SU-DHL-6 (cell line): Measurements from ENCODE around the gene DMD.

Source experiments
- H2AFZ ChIP-seq: fragments of 200-600 bp; sonication (generic); 2 replicates; pipeline ENCODE4 v1.6.1; 2014; ENCODE audit warnings: low read depth, mild to moderate bottlenecking, moderate library complexity, mixed read lengths, antibody characterized with exemption, low read length; ENCODE audit not compliant: severe bottlenecking
- H3F3A ChIP-seq: fragments of 200-600 bp; shearing (Covaris generic); 2 replicates; pipeline ENCODE4 v1.6.0; 2016; ENCODE audit warnings: antibody characterized with exemption, mild to moderate bottlenecking; ENCODE audit not compliant: insufficient read depth
- H3K27ac ChIP-seq: fragments of 200-600 bp; sonication (generic); 2 replicates; pipeline ENCODE4 v1.5.1; 2016; ENCODE audit warnings: low read depth, mild to moderate bottlenecking, low read length, moderate library complexity, mixed read lengths
- H3K27me3 ChIP-seq: fragments of 200-600 bp; sonication (generic), shearing (Covaris generic); 2 replicates; pipeline ENCODE4 v1.6.0; 2014; ENCODE audit warnings: mild to moderate bottlenecking, low read length
- H3K36me3 ChIP-seq: fragments of 200-600 bp; sonication (generic); 2 replicates; pipeline ENCODE4 v1.6.1; 2014; ENCODE audit warnings: mild to moderate bottlenecking, low read length, mixed read lengths
- H3K4me2 ChIP-seq: fragments of 300-600, 200-600 bp; shearing (Covaris generic), sonication (generic); 2 replicates; pipeline ENCODE4 v1.6.0; 2014; ENCODE audit warnings: low read length, low read depth, mild to moderate bottlenecking; ENCODE audit not compliant: poor library complexity, severe bottlenecking
- H3K4me3 ChIP-seq: fragments of 200-600 bp; sonication (generic); 2 replicates; pipeline ENCODE4 v1.5.1; 2014; ENCODE audit warnings: antibody characterized with exemption, low read length, mild to moderate bottlenecking, mixed read lengths; ENCODE audit not compliant: insufficient read depth, poor library complexity, severe bottlenecking
- H3K79me2 ChIP-seq: fragments of 200-600 bp; sonication (generic); 2 replicates; pipeline ENCODE4 v1.6.1; 2014; ENCODE audit warnings: mild to moderate bottlenecking, low read length, moderate library complexity; ENCODE audit not compliant: insufficient read depth
- H3K9ac ChIP-seq: fragments of 200-600 bp; sonication (generic); 2 replicates; pipeline ENCODE4 v1.7.0; 2014; ENCODE audit warnings: mild to moderate bottlenecking, low read length
- H3K9me2 ChIP-seq: fragments of 200-600 bp; sonication (generic); replicated peaks from 2 replicates; pipeline ENCODE4 v1.6.1; 2014; ENCODE audit warnings: low read length; ENCODE audit not compliant: insufficient read depth
- H3K9me3 ChIP-seq: fragments of 200-600 bp; sonication (generic); 2 replicates; pipeline ENCODE4 v1.6.1; 2014; ENCODE audit warnings: low read length, mixed read lengths; ENCODE audit not compliant: insufficient read depth
- H4K20me1 ChIP-seq: fragments of 200-600 bp; sonication (generic); 2 replicates; pipeline ENCODE4 v1.6.1; 2014; ENCODE audit warnings: low read depth, mild to moderate bottlenecking, antibody characterized with exemption, low read length, moderate library complexity, mixed read lengths
- EZH2phosphoT487 ChIP-seq: fragments of 200-600 bp; sonication (generic), shearing (Covaris generic); conservative IDR thresholded peaks from 2 replicates; pipeline ENCODE4 v1.6.1; 2018; ENCODE audit warnings: mild to moderate bottlenecking, antibody characterized with exemption, low read length, moderate library complexity, mixed read lengths
- TF ChIP-seq, protein P1 (sequence below): fragments of 200-600 bp; sonication (generic); IDR thresholded peaks from one replicate; pipeline ENCODE4 v1.5.1; 2017; ENCODE audit warnings: antibody characterized with exemption, mild to moderate bottlenecking, low read length, moderate library complexity; ENCODE audit not compliant: insufficient read depth, poor library complexity, severe bottlenecking

The DMD gene

DNA sequence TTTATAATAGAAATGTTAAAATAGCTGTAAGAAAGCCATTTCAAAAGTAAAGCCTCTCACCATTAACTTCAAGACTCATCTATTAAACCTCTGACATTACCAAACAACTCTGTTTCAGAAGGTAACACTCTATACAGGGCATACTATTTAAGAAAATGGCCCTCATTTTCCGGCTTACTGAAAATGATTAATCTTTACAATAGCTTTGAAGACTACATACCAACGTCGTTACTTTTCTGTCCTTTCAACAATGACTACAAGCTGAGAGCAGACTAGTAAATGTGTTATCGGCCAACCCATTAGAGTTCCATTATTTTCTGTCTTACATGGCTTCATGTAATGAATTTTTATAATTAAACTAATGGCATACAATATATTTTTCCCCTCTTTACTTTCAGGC, 1545.9 kb downstream of the DMD start:
- Histone ChIP-seq H3K4me3 (no peak overlapping the region), H3K36me3 (no peaks in the 10 kb centered on the region), H3K4me2 (no peak overlapping the region), H3K27ac (no peak overlapping the region), H3F3A (no peaks in the 10 kb centered on the region), H4K20me1 (no peaks in the 10 kb centered on the region), H3K79me2 (no peaks in the 10 kb centered on the region), H2AFZ (no peak overlapping the region), H3K9ac (no peak overlapping the region), H3K9me2 (no peaks in the 10 kb centered on the region), H3K9me3 (no peaks in the 10 kb centered on the region), H3K27me3 (no peaks in the 10 kb centered on the region)
- TF ChIP-seq, protein P1, sequence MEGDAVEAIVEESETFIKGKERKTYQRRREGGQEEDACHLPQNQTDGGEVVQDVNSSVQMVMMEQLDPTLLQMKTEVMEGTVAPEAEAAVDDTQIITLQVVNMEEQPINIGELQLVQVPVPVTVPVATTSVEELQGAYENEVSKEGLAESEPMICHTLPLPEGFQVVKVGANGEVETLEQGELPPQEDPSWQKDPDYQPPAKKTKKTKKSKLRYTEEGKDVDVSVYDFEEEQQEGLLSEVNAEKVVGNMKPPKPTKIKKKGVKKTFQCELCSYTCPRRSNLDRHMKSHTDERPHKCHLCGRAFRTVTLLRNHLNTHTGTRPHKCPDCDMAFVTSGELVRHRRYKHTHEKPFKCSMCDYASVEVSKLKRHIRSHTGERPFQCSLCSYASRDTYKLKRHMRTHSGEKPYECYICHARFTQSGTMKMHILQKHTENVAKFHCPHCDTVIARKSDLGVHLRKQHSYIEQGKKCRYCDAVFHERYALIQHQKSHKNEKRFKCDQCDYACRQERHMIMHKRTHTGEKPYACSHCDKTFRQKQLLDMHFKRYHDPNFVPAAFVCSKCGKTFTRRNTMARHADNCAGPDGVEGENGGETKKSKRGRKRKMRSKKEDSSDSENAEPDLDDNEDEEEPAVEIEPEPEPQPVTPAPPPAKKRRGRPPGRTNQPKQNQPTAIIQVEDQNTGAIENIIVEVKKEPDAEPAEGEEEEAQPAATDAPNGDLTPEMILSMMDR, result no peak
- TF ChIP-seq EZH2phosphoT487, result no peak

DNA sequence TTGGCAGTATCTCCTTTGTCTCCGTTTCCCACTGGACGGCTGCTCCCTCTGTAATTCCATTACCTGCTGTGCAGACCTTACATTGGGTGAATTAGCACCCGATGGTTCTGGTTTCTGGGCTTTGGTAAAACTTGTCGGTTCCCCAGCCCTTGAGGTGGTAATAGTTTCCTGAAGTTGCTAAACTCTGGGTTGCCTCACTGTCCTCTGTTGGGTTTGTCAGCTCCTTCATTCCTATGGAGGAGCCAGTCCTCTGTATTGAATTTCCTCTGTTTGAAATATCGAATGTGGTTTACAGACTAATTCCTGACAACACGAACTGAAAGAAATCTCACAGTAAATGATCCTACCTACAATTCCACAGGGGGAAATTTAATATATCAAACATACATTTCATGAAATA, 1548.2 kb downstream of the DMD start:
- no peak overlapping the region for H3K4me2 ChIP-seq
- no peak for TF ChIP-seq EZH2phosphoT487
- TF ChIP-seq, protein P1, result no peak
- H3K9me3 ChIP-seq, result no peaks in the 10 kb centered on the region
- H4K20me1 ChIP-seq, result no peaks in the 10 kb centered on the region
- H2AFZ ChIP-seq, result no peak overlapping the region
- H3F3A ChIP-seq, result no peaks in the 10 kb centered on the region
- no peak overlapping the region for H3K4me3 ChIP-seq
- no peaks in the 10 kb centered on the region for H3K36me3 ChIP-seq
- H3K27me3 ChIP-seq, result no peaks in the 10 kb centered on the region
- no peak overlapping the region for H3K27ac ChIP-seq
- no peaks in the 10 kb centered on the region for H3K9me2 ChIP-seq
- H3K9ac ChIP-seq, result no peak overlapping the region
- H3K79me2 ChIP-seq, result no peaks in the 10 kb centered on the region

DNA sequence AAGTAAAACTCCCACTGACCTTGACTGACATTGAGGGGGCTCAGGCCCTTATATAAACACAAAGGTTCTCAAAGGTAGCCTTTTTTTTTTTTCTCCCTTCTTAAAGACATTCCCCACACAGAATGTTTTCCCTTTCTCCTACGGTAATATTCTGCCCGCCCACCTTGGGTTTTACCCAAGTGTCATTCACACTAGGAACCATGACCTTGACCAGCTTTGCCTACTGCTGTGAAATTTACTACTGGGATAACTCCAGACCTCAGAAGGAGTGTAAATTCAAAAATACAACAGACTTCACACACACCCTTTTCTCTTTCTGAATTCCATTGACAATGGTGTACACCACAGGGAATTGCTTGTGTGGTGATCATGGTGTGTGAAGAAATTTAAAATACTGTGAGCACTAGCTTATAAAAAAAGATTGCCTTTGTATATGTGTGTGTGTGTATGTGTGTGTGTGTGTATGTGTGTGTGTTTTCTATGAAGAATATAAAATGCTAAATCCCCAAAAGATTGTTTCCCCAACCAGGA, 1550.0 kb downstream of the DMD start:
- no peak for TF ChIP-seq EZH2phosphoT487
- TF ChIP-seq, protein P1, result no peak
- Histone ChIP-seq H3K9me2 (no peaks in the 10 kb centered on the region), H3K36me3 (no peaks in the 10 kb centered on the region), H3K27me3 (no peaks in the 10 kb centered on the region), H3K27ac (no peak overlapping the region), H3F3A (no peaks in the 10 kb centered on the region), H4K20me1 (no peaks in the 10 kb centered on the region), H2AFZ (no peak overlapping the region), H3K9ac (no peak overlapping the region), H3K79me2 (no peaks in the 10 kb centered on the region), H3K9me3 (no peaks in the 10 kb centered on the region), H3K4me2 (no peak overlapping the region), H3K4me3 (no peak overlapping the region)
